ENCODE results near the gene ANKRD42.
"Not testable (repeated sequence)": the region's sequence is repeated elsewhere in the genome, so short reads cannot be mapped to it uniquely, and the experiment has no call there.

The ANKRD42 gene

DNA sequence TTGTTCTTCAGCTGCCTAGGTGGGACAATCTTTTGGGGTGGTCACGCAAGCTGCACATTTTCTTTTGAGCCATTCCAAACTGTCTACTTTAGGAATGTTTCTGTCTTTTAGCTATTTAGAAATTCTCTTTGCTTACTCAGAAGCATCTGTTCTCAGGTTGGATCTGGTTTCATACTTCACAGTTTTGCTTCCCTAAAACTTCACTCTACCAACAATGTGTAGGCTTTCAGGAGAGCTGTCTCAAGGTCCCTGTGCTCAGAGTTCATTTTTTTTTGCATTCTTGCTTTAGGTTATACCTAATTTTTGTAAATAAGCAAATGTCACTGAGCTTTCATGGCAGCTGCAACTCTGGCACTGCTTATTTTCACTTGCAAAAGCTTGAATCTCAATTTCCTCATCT lies 55.9 kb downstream of the ANKRD42 start:
- DNase-seq: no peak

DNA sequence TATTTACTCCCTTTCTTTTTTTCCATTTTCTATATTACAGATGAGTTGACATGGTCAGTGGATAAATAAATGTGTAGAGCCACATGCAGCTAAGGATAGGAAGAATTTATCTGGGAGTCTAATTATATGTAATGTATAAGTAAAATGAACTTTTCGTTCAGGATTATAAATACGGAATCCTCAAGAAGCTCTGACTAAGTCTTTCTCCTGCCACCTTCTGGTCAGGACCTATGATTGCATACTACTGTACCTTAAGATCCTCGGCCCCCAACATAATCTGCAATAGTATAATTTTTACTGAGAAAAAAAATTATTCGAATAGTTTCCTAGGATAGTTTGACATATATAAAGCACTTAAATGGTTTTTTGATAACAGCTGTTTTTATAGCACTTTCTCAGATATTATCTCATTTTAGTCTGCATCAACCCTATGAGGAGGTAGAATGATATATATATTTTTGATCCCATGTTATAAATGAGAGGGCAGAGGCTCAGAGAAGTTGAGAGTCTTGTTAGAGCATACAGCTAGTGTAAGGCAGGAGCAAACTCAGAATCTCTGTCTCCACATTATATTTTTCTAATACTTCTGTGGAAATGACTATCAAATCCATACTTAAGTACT lies 56.6 kb downstream of the ANKRD42 start:
- peak in 1 of 2 donors; percentile 57 for DNase-seq

DNA sequence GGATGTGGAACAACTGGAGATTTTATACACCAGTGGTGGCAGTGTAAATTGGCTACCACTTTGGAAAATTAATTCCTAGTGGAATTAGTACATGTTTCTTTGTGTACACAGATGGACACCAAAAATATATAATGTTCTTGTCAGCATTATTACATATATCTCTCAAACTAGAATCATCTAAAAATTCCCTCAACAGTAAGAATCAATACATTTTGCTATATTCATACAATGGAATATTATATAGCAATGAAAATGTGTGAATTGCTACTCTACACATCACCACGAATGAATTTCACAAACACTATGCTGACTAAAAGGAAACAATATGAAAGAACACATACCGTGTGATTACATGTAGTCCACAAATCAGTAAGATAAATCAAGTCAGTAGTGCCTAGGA lies 58.8 kb downstream of the ANKRD42 start:
- no peak for DNase-seq

DNA sequence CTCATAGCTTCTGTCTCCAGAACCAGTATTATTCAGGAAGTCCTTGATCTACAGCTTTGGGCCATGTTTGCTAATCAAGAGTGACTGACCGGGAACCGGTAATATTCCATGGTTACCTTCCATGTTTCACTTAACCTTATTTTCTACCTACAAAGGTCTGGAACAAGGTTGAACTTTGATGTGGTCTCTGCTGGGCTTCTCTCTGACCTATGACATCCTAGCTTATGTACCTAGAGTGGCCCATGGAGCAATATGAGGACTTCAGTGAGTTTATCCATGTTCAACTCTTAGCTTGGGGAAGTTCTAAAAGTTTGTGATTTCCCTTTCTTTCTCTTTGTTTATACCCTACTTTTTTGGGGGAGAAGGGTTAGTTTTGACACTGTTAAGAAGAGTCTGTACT lies 59.4 kb downstream of the ANKRD42 start:
- no peak for DNase-seq

DNA sequence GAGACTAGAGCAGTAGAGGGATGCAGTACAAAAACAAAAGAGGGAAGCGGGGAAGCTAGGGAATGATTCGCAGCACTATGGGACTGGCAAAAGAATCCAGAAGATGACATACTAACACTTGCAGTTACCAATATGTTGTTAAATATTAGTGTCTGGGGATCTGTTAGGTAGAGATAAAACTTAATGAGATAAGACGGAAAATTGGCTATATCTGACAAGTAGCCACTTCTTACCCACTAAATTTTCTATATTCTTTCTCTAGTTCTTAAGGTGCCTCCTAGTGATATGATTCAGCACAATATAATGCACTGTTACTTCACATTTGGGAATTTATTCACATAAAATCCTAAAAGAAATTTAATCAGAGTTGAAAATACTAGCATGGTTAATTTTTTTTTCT lies 61.9 kb downstream of the ANKRD42 start:
- DNase-seq: no peak

DNA sequence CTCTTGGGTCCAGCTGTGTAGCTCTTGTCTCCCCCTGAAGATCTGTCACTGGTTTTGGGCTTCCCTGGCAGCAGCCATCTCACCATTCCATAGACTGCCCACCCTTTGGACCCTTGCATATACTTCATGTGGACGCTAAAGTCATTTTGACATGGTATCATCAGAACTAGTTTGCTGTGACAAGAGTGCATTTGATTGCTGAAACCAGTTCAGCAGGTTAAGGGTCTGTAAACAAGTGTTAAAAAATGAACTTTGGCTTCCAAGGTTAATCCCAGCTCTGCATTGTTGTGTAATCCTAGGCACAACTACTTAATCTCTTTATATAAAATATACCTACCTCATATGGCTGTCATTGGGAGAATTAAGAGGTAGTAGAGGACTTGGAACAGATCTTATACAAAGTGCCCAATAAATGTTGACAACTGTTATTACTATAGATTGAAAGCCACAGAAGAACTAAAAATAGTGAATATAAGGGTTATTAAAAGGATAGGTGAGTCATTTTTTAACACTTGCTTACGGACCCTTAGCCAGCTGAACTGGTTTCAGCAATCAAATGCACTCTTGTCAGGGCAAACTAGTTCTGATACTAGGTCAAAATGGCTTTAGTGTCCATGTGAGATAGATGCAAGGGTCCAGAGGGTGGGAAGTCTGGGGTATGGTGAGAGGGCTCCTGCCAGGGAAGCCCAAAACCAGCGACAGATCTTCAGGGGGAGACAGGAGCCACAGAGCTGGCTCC lies 63.3 kb downstream of the ANKRD42 start:
- no peak for DNase-seq

DNA sequence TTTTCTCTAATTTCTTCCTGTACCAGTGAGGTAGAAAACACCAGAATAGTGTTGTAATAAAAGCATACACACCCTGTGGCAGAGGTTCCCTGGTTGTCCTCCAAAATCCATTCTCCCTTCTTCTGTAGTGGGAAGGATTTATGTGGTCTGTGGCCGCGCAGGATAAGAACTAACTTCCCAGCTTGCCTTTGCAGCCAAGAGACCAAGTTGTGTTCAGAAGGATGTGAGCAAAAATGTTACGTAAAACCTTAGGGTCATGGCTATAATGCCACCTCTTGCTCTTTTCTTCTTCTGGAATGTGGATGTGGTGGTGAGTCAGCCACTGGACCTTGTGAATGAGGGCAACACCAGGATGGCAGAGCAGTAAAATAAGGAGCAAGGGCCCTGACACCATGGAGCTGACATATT lies 64.3 kb downstream of the ANKRD42 start:
- no peak for DNase-seq

DNA sequence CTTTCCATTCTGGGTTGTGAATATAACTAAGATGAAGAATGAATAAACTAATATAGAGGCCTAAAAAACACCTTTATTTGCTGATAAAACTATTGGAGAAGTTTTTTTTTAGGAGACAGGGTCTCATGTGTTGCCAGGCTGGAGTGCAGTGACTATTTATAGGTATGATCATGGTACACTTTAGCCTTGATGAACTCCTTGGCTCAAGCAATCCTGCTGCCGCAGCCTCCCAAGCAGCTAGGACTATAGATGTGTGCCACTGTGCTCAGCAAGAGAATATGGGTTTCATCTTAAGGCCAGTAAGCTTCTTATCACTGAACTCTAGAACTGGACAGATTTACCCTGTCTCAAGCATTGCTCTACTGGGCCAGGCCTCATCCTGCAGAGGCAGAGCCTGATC lies 66.0 kb downstream of the ANKRD42 start:
- no peak for DNase-seq

DNA sequence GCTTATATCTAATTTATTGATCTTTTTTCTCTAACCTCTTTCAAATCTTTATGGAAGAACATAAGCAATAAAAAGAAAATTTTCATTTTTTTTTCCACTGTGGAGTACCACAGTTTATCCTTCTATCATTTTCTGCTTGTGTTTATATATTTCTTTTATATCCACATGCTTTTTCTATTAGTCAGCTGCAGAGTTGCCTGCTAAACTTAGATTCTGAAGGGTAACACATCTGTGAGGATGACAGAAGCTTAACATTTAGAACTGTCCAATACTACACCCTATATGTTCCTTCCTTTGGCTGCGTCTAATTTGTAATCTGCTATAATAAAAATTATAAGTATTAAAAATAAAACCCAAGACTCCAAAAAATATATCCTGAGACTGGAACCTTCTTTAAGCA lies 71.8 kb downstream of the ANKRD42 start:
- no peak for DNase-seq

DNA sequence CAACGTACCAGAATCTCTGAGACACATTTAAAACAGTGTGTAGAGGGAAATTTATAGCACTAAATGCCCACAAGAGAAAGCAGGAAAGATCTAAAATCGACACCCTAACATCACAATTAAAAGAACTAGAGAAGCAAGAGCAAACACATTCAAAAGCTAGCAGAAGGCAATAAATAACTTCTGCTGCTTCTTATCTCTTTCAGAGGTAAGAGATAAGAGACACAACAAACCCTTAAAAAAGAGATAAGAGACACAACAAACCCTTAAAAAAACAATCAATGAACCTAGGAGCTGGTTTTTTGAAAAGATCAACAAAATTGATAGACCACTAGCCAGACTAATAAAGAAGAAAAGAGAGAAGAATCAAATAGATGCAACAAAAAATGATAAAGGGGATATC lies 75.6 kb downstream of the ANKRD42 start:
- not testable (repeated sequence) for DNase-seq

DNA sequence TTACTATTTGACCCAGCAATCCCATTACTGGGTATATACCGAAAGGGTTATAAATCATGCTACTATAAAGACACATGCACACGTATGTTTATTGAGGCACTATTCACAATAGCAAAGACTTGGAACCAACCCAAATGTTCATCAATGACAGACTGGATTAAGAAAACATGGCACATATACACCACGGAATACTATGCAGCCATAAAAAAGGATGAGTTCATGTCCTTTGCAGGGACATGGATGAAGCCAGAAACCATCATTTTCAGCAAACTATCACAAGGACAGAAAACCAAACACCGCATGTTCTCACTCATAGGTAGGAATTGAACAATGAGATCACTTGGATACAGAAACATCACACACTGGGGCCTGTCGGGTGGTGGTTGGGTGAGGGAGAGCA lies 78.2 kb downstream of the ANKRD42 start:
- DNase-seq: not testable (repeated sequence)

DNA sequence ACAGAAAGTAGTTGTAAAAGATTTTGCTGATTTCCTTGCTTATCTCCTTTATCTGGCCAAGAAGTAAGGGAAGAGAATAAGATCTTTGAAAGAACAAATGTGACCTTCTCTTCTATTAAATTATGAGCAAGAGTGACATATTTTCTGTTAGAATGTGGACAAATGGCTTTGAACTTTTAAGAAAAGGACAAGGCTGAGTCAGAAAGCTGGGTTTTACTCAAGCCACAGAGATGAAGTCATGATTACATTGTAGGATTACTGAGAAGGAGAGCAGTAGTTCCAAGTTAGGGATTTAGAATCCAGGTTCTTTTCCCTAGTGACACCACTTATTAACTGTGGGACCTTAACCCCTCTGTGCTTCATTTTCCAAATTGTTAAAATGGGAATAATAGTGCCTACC lies 79.1 kb downstream of the ANKRD42 start:
- DNase-seq: no peak

DNA sequence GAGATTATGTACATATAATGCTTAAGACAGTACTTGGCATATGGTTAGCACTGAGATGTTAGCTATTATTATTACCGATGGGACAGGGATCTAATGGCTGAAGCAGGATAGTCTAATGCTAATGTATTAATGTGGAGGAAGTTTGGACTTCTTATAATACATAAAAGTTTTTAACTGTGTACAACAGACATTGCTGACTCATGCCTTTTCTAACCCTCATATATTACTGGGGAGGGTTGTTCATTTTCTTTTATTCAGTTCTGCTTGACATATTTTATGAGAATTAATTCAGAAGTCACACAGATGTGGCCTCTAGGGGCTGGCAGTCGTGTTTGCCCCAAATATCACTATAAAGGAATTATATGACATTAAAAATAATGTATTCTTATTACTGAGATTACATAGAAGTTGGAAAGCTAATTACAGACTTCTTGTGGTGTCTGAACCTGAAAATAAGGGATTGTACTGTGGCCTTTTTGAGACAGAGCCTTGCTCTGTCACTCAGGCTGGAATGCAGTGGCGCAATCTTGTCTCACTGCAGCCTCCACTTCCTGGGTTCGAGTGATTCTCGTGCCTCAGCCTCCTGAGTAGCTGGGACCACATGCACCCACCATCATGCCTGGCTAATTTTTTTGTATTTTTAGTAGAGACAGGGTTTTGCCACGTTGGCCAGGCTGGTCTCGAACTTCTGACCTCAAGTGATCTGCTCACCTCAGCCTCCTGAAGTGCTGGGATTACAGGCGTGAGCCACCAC lies 82.6 kb downstream of the ANKRD42 start:
- no peak for DNase-seq

DNA sequence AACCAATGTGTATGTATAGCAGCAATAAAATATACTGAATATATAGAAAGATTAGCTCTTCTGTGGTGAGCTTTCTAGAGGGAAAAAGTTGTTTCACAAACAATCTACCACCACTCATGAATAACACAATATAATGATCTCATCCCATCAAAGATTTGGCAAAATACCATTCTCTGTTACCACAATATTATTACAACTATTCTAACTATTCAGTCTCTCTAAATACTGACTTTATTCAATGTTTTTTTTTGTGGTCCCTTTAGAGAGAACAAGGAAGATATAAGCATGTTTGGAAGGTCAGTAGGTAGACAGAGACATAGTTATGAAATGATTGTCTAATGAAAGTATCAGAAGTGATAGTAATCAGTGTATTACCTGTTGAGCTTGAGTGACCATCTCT lies 84.8 kb downstream of the ANKRD42 start:
- no peak for DNase-seq

DNA sequence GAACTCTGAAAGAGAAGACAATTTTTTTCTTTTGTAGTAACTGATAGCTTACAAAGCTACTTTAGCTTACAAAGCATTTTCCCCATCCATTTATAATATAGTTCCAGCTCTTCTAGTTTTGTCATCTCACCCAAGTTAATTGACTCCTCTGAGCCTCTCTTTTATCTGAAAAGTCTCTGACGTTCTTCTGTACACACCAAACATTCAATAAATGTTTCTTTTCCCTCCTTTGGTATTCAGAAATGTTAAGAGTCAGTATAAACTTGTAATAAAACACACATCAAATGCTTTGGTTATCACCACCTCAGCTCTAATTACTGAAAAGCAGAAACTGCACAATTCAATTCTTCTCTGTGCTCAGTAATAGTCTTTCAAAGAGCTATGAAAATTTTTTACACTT lies 86.7 kb downstream of the ANKRD42 start:
- DNase-seq: no peak

DNA sequence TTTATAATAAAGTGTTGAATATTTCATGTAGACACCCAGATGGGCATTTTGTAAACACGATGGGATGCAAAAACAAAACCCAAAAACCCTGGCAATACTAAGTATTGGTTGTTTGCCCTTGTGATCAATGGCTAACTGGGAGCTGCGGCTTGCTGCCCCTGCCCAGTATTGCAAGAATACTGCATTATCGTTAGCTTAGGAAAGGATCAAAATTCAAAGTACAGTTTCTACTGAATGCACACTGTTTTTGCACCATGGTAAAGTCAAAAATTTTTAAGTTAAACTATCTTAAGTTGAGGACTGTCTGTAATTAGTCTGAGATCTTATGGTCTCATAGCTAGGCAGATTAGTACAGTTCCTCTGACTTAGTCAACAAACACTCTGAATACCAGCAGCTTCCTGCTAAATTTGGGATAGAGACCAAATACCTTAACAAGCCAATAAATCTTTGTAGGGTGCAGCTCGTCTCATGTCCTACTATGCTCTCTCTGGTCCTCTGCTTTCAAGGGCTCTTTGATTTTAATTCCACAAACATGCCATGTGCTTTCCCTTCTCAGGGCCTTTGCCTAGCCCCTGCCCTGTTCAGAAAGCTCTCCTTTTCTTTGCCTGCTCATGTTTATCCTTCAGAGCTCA lies 88.7 kb downstream of the ANKRD42 start:
- DNase-seq: no peak

DNA sequence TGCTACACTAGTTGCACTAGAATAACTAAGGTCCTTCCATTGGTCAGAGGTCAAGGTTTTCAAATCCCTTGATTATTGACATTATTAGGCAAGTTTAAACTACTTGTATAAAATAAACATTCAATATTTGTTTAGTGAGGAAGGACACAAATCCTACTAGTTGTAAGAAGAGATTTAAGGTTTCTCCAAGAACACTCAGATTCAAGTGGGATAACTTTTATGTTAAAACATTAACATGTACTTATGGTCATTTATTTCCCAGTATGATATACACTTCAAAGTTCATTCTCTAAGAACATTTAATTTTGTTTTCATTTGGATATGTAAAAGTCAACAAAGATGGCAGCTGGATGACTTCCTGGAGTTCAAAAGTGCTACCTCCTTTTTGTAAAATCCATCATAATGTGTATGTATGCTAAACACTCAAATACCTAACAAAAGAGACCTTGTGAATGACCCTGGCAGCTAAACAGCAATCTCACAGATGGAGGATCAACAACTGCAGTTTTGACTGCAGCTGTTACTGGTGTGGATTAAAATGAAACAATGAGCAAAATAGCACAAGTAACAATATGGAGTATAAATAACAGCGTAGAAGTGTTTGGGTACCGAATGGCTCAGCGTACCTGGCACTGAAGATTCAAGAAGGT lies 91.1 kb downstream of the ANKRD42 start:
- no peak for DNase-seq

DNA sequence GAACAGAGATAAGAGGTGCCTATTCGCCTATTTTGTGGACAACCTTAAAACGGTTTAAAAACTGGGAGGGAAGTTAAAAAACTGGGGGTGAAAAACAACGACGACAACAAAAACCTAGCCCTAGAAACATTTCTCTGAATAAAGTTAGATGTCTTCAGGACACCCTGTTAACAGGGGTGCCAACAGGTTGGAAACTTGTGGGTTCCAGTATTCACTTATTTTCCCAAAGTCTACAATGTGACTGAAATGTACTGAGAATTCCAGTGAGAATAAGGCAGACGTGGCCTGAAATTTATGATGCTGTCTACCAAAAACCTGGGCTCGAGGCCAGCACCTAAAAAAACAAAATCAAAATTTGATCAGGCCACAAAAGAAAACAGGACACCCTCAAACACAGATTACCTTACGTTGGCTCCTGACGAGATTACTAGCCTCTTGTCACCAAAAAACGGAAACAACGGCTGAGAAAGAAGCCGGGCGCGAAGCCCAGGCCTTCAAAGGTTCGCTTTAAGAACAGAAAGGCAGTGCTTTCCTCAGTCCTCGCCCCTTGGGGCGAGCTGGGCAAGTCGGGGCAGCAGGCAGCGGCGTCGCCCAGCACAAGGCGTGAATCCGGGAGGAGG lies 91.7 kb downstream of the ANKRD42 start:
- DNase-seq: no peak

DNA sequence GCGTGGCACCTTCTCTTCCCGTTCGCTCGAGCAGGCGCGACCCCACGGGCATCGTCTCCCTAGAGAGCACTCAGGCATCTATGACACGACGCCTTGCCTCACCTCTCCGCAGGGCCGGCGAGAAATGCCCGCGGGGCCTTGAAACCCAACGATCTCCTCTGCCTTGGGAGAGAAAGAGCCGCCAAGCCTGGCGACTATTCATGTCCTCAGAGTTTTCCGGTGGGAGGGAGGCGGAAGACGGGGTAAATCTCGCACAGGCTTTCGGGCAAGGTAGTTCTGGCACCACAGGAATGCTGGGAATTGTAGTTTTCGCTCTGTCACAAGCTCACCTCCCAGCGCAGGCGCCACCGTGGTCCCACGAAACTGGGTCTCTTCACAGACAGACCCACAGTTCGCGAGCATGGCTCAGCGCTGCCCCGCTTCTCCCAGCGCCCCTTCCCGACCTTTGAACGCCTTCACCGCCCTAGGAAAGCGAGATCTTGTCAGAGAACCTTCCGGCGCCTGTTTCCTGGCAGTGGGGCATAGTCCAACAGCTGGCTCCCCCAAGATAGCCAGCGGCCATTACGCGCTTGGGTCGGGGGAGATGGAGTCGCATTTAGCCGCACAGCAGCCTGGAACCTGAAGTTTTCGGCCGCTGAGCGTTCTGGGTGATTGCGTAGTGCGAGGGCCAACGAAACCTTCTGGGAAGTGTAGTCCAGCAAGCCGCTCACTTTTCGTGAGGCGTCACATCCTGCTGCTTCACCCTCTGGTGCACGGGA lies 92.4 kb downstream of the ANKRD42 start, which contains the start of gene CCDC90B:
CCDC90B (minus strand) TSS at position 597 of the 758 bp plus-strand sequence; CDS start at position 202, 395 bp downstream.
- DNase-seq: peak; percentile 95 to 96

DNA sequence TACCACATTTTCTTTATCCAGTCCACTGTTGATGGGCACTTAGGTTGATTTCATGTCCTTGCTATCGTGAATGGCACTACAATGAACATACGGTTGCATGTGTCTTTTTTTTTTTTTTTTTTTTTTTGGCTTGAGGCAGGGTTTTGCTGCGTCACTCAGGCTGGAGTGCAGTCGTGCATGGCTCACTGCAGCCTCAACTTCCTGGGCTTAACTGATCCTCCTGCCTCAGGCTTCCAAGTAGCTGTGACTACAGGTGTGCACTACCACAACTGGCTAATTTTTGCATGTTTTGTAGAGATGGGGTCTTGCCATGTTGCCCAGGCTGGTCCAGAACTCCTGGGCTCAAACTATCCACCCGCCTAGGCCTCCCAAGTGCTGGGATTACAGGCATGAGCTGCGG lies 94.1 kb downstream of the ANKRD42 start:
- DNase-seq: no peak

DNA sequence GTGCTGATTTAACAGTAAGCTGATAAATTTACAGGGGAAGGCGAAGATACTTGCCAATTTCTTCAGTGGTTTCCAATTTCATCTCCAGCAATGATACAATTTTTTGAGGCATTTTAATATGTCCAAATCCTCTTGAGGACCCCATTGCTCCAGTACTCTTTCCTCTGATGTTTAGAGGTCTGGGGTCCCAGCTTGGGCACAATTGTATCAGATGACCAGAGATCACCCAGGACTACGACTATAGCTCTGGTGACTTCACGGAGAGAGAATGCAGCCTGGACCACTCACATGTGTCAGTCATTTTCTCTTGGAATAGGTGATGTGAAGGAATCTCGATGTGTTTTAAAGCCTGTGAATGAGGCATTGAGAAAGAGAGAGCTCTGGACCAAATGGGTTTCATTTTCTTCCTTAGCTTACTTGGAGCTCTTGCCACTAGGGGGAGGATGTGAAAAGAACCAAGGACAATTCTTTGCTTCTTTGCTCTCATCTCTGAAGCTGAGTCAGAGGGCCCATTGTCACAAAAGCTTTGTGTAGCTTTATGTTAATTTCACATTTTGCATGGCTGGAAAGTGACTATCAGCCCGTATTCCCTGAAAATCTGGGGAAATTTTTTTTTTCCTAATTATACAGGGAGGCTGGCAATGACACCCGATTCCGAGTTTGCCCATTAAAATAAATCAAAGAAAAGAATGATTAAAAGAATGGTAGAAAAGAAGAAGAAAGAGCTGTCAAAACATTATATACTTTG lies 99.4 kb downstream of the ANKRD42 start:
- DNase-seq: peak in 1 of 2 donors; percentile 41

All from CD4-positive, alpha-beta T cell treated with Interferon alpha-2 for 1 hour (primary cell).